ENCODE data around the gene GPR119. TPM values are rescaled to one million over a fixed set of nuclear protein-coding genes. Genes with fewer than 3 reads are reported as not detected.
"Not testable (repeated sequence)": the region's sequence is repeated elsewhere in the genome, so short reads cannot be mapped to it uniquely, and the experiment has no call there.

GPR119 gene
- not detected for total RNA-seq

DNA sequence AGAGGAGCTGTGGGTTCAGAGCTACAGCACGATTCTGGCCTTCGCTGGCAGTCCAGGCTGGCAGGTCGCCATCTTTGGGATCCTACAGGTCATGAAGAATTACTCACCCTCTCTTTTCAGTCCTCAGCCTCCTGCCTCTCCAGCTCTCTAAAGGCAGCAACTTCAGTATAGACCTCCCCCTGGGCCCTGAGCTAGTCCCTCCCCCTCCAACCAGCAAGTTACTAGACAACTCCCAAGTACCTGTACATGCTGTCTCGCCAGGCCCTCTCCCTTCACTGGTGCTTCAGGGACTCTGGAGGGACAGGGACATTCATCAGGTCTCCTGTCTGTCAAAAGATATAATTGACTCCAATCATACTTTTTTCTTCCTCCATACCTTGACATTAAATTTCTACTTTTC is at the start of gene GPR119:
GPR119 (minus strand) TSS at position 155 of the 400 bp plus-strand sequence. CDS start 227 bp downstream, outside the sequence.
- ATAC-seq (ENCODE audit: low read depth) (no peak), DNase-seq (no peak)
- Mint-ChIP-seq H3K27ac (no peak within 1 kb of the TSS), H3K9me3 (no peaks in the 10 kb centered on the region), H3K4me3 (no peak within 1 kb of the TSS), H3K4me1 (no peaks in the 10 kb centered on the region), H3K36me3 (no peaks in the 10 kb centered on the region), H3K27me3 (no peaks in the 10 kb centered on the region)
- POLR2A ChIA-PET: no interaction called here

DNA sequence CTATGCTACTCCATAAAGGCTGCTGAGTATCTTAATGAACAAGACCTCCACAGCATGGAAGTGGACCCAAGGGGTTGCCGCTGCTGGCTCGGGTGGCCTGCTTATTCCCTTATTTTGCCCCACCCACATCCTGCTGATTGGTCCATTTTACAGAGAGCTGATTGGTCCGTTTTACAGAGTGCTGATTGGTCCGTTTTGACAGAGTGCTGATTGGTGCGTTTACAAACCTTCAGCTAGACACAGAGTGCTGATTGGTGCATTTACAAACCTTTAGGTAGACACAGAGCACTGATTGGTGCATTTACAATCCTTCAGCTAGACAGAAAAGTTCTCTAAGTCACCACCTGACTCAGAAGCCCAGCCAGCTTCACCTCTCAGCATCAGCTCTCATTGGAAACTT is 43.8 kb upstream of the GPR119 start:
- H3K27ac Mint-ChIP-seq; H3K36me3 Mint-ChIP-seq; H3K27me3 Mint-ChIP-seq; H3K9me3 Mint-ChIP-seq; H3K4me1 Mint-ChIP-seq; POLR2A ChIA-PET; ATAC-seq (ENCODE audit: low read depth); DNase-seq; H3K4me3 Mint-ChIP-seq: not testable (repeated sequence)

DNA sequence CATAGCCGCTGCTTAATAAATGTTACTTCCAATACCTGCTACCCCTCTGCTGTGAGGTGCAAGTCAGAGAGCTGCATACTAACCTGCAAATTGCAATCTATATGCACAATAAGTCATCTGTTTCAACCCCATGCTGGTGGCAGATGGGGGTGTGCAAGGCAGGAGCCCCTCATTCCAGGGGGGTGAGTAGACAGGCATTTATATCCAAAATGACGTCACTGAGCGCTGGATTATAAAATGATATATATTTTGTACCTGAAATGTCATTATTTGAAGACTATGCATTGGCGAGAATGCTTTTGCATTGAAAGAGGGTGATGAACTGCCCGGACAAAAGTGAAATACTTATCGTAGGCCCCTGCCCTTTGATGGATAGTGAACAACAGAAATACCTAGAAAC is 41.1 kb upstream of the GPR119 start:
- Mint-ChIP-seq H3K27ac (no peak overlapping the region), H3K9me3 (peaks cover 3% of the 10 kb centered on the region), H3K36me3 (no peaks in the 10 kb centered on the region), H3K4me1 (no peaks in the 10 kb centered on the region), H3K27me3 (no peaks in the 10 kb centered on the region), H3K4me3 (no peak overlapping the region)
- POLR2A ChIA-PET: no interaction called here
- ATAC-seq (ENCODE audit: low read depth) (no peak), DNase-seq (no peak)

DNA sequence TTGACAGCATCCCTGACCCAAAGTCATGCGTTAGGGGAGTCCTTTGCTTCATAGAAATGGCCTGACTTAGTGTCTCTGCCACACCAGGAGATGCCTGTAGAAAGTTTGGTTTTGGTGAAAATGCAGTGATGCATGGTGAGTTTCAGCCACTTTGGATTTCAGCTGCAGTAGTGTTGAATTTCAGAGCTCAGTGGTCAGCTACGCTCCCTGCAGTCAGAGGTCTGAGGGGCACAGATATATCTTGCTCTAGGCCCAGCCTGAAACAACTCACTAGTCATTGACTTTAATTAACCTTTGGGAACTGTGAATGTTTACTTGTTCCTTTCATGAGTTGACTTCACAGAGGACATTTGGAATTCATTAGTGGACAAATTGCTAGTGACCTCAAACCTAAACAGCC is 33.8 kb upstream of the GPR119 start:
- no peaks in the 10 kb centered on the region for H3K9me3 Mint-ChIP-seq
- H3K27ac Mint-ChIP-seq: no peak overlapping the region
- peaks cover 1% of the 10 kb centered on the region for H3K36me3 Mint-ChIP-seq
- no peak overlapping the region for H3K4me3 Mint-ChIP-seq
- POLR2A ChIA-PET: no interaction called here
- DNase-seq (no peak), ATAC-seq (ENCODE audit: low read depth) (no peak)
- H3K4me1 Mint-ChIP-seq: no peaks in the 10 kb centered on the region
- no peaks in the 10 kb centered on the region for H3K27me3 Mint-ChIP-seq

GRCh38 chrX:130418740-130419139 is 33.3 kb upstream of the GPR119 start:
- H3K27me3 Mint-ChIP-seq: no peaks in the 10 kb centered on the region
- H3K27ac Mint-ChIP-seq: no peak overlapping the region
- H3K4me3 Mint-ChIP-seq: no peak overlapping the region
- peaks cover 4% of the 10 kb centered on the region for H3K36me3 Mint-ChIP-seq
- POLR2A ChIA-PET: no interaction called here
- ATAC-seq (ENCODE audit: low read depth): no peak
- no peaks in the 10 kb centered on the region for H3K9me3 Mint-ChIP-seq
- H3K4me1 Mint-ChIP-seq: no peaks in the 10 kb centered on the region
- DNase-seq: no peak

- Mint-ChIP-seq H3K4me1 (no peaks in the 10 kb centered on the region), H3K27ac (no peak overlapping the region), H3K27me3 (no peaks in the 10 kb centered on the region), H3K4me3 (no peak overlapping the region), H3K9me3 (no peaks in the 10 kb centered on the region), H3K36me3 (peaks cover 4% of the 10 kb centered on the region)
- DNase-seq (no peak), ATAC-seq (ENCODE audit: low read depth) (no peak)
- POLR2A ChIA-PET: no interaction called here
These were observed 32.6 kb upstream of the GPR119 start for GRCh38 chrX:130418066-130418465.

- ATAC-seq (ENCODE audit: low read depth) (no peak), DNase-seq (no peak)
- Mint-ChIP-seq H3K36me3 (peaks cover 8% of the 10 kb centered on the region), H3K27me3 (no peaks in the 10 kb centered on the region), H3K9me3 (no peaks in the 10 kb centered on the region), H3K27ac (no peak overlapping the region), H3K4me3 (no peak overlapping the region), H3K4me1 (no peaks in the 10 kb centered on the region)
- POLR2A ChIA-PET: no interaction called here
These were observed 31.3 kb upstream of the GPR119 start for GRCh38 chrX:130416785-130417184.

- Mint-ChIP-seq H3K9me3 (no peaks in the 10 kb centered on the region), H3K27ac (no peak overlapping the region), H3K4me3 (no peak overlapping the region), H3K4me1 (no peaks in the 10 kb centered on the region), H3K36me3 (peaks cover 12% of the 10 kb centered on the region), H3K27me3 (no peaks in the 10 kb centered on the region)
- no peak for ATAC-seq (ENCODE audit: low read depth)
- DNase-seq: no peak
- POLR2A ChIA-PET: no interaction called here
These were observed 29.7 kb upstream of the GPR119 start for GRCh38 chrX:130415201-130415600.

- POLR2A ChIA-PET: no interaction called here
- Mint-ChIP-seq H3K9me3 (no peaks in the 10 kb centered on the region), H3K4me3 (no peak overlapping the region), H3K4me1 (no peaks in the 10 kb centered on the region), H3K27ac (no peak overlapping the region), H3K27me3 (no peaks in the 10 kb centered on the region), H3K36me3 (peaks cover 12% of the 10 kb centered on the region)
- ATAC-seq (ENCODE audit: low read depth): no peak
- DNase-seq: no peak
These were observed 29.3 kb upstream of the GPR119 start for GRCh38 chrX:130414800-130415199.

DNA sequence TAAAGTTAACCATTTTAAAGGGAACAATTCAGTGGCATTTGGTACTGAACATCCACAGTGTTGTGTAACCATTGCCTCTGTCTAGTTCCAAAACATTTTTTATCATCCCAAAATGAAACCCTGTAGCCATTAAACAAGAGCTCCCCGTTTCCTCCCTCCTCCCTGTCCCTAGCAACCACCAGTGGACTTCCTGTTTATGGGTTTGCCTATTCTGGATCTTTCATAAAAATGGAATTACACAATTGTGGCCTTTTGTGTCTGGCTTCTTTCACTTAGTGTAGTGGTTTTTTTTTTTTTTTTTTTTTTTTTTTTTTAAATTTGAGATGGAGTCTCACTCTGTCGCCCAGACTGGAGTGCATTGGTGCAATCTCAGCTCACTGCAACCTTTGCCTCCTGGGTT is 27.9 kb upstream of the GPR119 start:
- no peaks in the 10 kb centered on the region for H3K9me3 Mint-ChIP-seq
- H3K4me3 Mint-ChIP-seq: no peak overlapping the region
- peaks cover 17% of the 10 kb centered on the region for H3K36me3 Mint-ChIP-seq
- H3K27me3 Mint-ChIP-seq: no peaks in the 10 kb centered on the region
- POLR2A ChIA-PET: no interaction called here
- no peaks in the 10 kb centered on the region for H3K4me1 Mint-ChIP-seq
- DNase-seq: no peak
- no peak for ATAC-seq (ENCODE audit: low read depth)
- H3K27ac Mint-ChIP-seq: no peak overlapping the region

- H3K27ac Mint-ChIP-seq: peak overlapping the region; percentile 88
- POLR2A ChIA-PET: interaction anchor here (0.7 kb wide), 1 partner anchor 62 kb away, joined by 3 read pairs; the partner anchor contains the start of gene SLC25A14
- ATAC-seq (ENCODE audit: low read depth) (no peak), DNase-seq (no peak)
- H3K36me3 Mint-ChIP-seq: peaks cover 10% of the 10 kb centered on the region
- H3K9me3 Mint-ChIP-seq: no peaks in the 10 kb centered on the region
- peak overlapping the region; percentile 99 for H3K4me3 Mint-ChIP-seq
- peaks cover 3% of the 10 kb centered on the region for H3K27me3 Mint-ChIP-seq
- H3K4me1 Mint-ChIP-seq: peaks cover 11% of the 10 kb centered on the region
These were observed 16.8 kb upstream of the GPR119 start for GRCh38 chrX:130402208-130402684.

DNA sequence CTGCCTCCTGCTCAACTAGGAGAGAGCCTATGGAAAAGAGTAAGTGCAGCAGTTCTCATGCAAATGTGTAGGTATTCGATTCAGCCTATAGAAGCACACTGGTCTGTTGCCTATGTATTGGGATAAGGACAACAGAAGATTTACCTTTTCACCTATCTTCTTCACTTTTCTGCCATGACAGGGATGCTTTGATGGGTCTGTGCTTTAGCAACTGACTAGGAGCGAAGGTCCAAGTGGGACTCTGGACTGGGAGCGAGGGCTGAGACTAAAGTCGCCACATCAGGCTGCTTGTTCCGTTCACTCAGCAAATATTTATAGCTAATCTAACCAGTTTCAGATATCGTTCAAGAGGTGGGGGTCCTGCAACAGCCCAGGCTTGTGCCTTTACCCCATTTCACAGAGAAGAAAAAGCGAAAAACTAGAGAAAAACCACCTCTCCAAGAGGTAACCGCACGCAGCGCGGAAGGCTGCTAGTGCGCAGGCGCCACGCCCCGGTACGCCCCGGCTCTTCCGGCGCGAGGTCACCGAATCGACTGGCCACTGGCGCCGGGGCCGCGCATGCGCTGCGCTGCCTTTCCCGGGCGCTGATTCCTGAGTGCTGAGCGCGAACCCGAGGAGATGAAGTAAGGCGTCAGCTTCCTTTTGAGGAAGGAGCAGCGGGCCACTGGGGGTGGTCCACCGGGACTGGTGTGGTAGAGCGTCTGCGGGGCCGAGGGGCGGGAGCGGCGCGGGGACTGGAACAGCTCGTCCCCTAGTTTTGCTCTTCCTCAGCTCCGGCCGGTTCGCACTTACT is 16.1 kb upstream of the GPR119 start, which contains the start of gene RBMX2:
RBMX2 (plus strand) TSS at position 573 of the 793 bp plus-strand sequence; CDS start at position 619, 46 bp downstream.
- DNase-seq: peak; percentile 79
- Mint-ChIP-seq H3K27ac (peak within 1 kb of the TSS; percentile 88), H3K36me3 (peaks cover 10% of the 10 kb centered on the region), H3K4me1 (peaks cover 11% of the 10 kb centered on the region), H3K27me3 (peaks cover 10% of the 10 kb centered on the region), H3K4me3 (peak within 1 kb of the TSS; percentile 99), H3K9me3 (no peaks in the 10 kb centered on the region)
- POLR2A ChIA-PET: interaction anchor here (0.7 kb wide), 1 partner anchor 62 kb away, joined by 3 read pairs; the partner anchor contains the start of gene SLC25A14
- peak; percentile 95 for ATAC-seq (ENCODE audit: low read depth)

DNA sequence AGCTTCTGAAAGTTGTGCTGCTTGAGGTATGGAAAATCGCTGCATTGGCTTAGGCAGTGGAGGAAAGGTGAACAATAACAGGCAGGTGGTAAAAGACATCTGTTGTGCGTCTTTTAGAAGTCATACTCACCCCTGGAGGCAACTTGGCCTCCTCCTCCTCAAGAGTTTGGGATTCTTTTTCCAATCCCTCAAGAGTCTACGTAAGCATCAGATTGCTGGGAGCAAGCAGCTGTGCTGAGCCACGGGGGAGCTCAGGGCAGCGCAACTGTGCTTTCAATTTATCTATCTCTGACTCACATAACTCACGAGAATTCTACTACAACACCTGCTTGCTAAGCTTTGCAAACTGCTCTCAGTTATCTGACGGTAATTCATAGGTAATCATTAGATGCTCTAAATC is 9.9 kb upstream of the GPR119 start:
- no peak overlapping the region for H3K27ac Mint-ChIP-seq
- H3K4me3 Mint-ChIP-seq: no peak overlapping the region
- POLR2A ChIA-PET: no interaction called here
- ATAC-seq (ENCODE audit: low read depth) (no peak), DNase-seq (no peak)
- H3K27me3 Mint-ChIP-seq: peaks cover 11% of the 10 kb centered on the region
- no peaks in the 10 kb centered on the region for H3K4me1 Mint-ChIP-seq
- no peaks in the 10 kb centered on the region for H3K9me3 Mint-ChIP-seq
- no peaks in the 10 kb centered on the region for H3K36me3 Mint-ChIP-seq

DNA sequence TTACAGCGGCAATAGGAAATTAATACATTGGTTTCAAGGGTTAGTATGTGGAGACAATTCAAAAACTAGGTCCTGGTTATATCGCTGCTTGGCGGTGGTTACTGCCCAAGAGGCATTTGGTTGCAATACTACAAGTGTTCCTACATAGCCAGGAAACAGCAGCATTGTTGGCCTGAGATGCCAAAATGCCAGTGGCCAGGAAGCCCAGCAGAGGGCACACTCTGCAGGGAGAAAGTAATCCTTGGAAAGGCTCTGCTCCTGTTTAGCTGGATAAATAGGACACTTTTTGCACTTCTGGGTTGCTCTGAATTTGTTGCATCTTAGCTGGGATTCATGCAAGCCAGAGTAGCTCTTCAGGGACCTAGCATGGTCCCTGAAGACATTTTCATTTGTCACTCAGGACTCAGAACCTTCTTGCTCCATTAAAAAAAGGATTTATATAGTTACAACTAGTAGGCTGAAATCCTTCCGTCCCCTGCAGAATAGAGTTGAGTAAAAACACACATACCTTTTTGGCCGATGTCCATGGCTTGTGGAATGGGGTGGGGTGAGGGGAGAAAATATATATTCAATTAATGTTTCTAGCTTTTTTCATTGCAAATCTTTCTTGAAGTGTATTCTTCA is 8.1 kb upstream of the GPR119 start:
- no peak overlapping the region for H3K27ac Mint-ChIP-seq
- no peaks in the 10 kb centered on the region for H3K36me3 Mint-ChIP-seq
- no peak for DNase-seq
- H3K27me3 Mint-ChIP-seq: peaks cover 11% of the 10 kb centered on the region
- H3K4me3 Mint-ChIP-seq: no peak overlapping the region
- H3K9me3 Mint-ChIP-seq: no peaks in the 10 kb centered on the region
- no peaks in the 10 kb centered on the region for H3K4me1 Mint-ChIP-seq
- POLR2A ChIA-PET: no interaction called here
- ATAC-seq (ENCODE audit: low read depth): no peak
